Glomerular visceral epithelial cell (primary cell): ENCODE results near the gene BRINP1.

ENCODE experiments used
- DNase-seq: peaks from one replicate; pipeline ENCODE4 v3.0.0-alpha.2; 2016; ENCODE audit errors: extremely low spot score

The BRINP1 gene

DNA sequence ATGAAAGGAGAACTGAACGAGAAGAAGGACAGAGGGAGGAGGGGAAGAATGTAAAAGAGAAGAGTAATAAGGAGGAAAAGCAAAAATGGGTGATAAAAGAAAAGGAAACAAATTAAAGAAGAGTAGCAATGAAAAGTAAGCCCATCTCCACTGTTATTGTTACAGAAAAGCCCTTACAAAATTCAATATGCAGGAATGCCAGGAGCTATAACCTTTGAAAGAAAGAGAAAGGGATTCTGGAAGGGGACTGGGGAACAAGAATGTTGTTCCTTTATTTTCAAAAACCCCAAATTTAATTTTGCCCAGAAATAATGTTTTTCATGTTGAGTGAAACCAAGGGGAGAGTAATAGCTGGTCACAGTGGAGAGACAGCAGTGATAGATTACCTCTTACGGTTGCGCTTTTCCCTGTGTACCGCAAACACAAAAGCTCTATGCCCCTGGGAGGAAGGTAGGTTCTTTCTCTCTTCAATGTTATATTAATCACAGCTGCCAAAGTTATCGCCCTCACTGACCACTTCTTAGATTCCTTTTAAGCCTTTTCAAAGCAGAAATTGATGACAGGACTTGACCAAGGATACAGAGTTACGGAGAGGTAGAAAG lies 86.7 kb downstream of the BRINP1 start:
- DNase-seq, result no peak

GRCh38 chr9:119280740-119281485 lies 88.3 kb downstream of the BRINP1 start:
- no peak for DNase-seq

DNA sequence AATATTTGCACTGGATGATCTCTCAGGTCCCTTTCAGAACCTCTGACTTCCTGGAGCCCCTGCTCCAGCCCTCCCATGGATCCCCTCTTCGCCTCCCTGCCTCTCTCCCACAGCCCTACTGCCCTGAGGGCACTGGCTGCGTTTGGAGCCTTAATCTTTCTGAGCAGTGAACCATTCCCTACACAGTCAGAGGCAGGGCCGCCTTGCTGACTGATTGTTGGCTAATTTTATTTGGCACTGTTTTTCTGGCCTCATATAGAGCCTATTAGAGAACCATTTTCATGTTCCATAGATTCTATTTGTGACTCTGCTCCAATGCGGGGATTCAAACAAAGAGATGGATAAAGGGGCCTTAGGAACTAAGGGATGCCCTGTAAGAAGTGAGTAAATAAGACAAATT lies 91.1 kb downstream of the BRINP1 start:
- DNase-seq, result no peak

DNA sequence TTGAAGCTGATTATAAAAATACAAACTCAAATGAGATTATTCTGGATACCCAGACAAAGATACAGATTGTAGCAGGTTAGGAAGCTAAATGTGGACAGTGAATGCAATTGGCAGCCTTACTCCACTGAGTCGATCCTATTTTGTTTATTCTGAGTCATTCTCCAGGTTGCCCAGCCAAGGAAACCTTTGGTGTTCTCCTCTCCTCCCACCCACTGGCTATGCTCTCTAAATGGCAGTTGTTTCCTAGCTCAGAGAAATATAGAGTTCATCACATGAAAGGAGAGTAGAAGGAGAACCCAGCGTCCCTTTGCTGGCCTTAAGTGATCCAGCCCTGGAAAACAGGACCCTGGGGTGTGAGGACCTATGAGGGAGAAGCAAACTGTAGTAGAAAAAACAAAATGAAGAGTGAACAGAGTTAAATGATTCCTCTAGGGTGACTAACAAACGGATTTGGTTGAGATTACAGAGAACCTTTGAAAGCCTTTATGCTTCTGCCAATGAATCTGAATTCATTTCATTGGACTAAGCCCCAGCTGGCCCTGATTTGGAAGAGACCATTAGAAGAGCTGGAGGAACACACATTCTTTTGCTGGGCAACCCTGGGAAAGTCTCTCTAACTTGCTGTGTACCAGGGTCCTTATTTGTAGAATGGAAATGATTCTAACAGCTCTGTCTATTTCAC lies 95.1 kb downstream of the BRINP1 start:
- peak; percentile 15 for DNase-seq

- no peak for DNase-seq
These were observed 95.8 kb downstream of the BRINP1 start for GRCh38 chr9:119273325-119273904.

DNA sequence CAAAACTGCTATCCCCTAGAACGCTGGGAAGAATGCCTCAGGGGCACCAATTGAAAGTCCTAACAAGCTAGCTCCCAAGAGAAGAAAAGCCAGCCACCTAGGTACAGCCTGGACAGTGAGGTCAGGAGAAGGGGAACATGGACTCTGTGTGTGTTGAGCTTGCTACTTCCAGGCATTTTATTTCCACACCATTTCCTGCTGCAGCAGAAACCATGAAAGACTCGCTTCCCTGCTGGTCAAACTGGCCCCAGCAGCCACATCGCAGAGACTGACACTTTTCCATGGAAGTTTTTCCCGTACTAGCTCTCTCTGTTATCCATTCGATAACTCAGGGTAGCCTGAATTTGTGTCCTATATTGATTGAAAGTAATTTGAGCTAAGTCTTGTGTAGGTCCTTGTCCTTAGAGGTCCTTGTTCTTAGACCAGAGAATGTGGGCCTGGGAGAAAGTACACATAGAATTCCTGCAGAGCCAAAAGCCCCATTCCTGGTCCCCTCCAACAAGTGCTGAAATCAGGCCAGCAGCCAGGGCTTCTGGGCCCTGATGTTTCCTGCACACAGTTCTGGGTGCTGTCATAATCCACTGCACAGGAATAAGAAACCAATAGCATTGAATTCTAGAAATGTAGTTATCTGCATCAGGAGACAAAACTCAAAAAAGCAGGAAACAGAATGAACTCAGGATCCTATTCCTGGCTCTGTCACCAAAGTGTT lies 96.6 kb downstream of the BRINP1 start:
- no peak for DNase-seq

DNA sequence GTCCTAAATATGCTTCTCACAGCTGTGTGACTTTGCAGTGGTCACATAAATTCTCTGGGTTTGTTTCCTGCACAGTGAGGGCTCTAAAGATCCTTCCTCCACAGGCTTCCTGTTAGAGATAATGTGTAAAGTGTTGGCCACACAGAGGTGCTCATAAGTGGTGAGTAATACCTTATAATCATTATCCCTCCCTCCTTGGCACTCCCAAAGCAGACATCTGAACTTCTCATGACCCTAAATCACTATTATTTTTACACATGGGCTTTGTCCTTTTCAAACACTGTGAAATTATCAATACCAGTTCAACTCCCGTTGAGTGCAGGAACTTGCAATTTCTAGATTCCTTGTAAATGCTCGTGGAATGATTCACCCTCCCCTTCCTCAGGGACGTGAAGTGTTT lies 100.2 kb downstream of the BRINP1 start:
- peak; percentile 47 for DNase-seq

GRCh38 chr9:119264165-119264564 lies 105.1 kb downstream of the BRINP1 start:
- DNase-seq, result no peak

GRCh38 chr9:119257592-119257991 lies 111.6 kb downstream of the BRINP1 start:
- DNase-seq, result no peak

DNA sequence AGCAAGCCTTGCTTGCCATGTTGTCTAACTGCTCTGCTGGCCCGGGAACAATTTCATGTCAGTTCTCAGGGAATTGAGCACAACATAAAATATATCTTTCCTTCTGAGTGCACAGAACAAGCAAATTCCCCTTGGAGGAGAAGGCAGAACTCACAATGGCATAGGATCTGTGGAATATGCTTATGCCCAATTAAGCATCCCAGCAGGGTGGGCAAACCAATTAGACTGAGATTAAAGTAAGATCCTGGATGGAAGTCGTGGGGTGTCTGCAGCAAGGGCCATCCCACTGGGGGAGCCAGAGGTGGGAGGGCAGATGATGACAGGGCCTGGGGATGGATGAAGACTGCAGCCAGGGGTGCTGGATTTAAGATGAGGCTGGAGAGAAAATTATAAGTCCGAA lies 114.1 kb downstream of the BRINP1 start:
- no peak for DNase-seq

GRCh38 chr9:119252671-119253299 lies 116.5 kb downstream of the BRINP1 start:
- DNase-seq, result no peak

DNA sequence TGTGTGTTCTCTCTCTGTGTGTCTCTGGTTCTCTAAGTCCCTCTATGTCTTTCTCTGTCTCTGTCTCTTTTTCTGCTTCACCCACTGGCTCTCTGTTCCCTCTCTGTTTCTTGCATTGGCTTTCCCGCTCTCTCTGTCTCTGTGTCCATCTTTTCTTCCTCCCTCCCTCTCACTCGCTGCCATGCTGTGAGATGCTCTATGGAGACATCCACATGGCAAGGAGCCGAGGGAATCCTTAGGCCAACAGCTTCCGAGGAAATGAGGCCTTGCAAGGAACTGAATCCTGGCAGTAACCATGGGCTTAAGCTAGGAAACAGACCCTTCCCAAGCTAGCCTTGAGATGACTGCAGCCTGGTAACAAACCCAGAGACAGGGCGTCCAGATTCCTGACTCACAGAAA lies 117.3 kb downstream of the BRINP1 start:
- no peak for DNase-seq

DNA sequence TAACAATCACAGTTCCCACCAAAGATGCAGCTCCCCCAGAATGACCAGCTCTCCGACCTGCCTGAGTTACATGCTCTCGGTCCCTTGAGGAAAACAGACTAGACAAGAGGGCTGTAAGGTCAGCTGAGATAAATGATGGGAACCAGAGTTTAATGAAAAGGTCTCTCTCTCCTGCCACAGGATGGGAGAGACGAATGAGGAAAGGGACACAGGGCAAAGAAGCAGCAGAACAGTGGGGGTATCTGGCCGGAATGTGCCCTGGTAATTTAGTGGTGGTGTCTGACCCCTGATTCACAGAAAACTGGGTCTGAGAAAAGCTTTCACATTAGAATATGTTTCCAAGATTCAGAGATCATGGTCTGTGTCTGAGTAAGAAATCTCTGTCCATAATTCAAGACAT lies 118.5 kb downstream of the BRINP1 start:
- DNase-seq, result no peak

GRCh38 chr9:119240546-119240945 lies 128.7 kb downstream of the BRINP1 start:
- DNase-seq, result no peak

DNA sequence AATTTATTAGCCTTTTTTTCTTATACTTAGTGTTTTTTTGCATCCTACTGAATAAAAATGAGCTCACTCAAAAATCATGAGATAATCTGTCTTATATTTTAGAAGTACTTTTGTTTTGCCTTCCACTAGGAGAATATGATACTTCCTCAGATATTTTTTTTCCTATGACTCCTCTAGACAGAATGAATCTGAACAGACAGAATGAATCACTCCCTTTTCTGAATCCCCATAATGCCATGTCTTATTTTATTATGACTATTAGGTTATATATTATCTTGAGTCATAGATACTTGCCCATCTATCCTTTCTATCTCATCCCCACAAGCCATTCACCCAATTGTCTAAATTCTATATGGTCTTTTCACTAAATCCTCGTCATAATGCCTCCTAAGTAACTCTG lies 134.6 kb downstream of the BRINP1 start:
- DNase-seq, result peak; percentile 18

- DNase-seq, result no peak
These were observed 141.8 kb downstream of the BRINP1 start for GRCh38 chr9:119227422-119227821.

- peak; percentile 36 for DNase-seq
These were observed 144.8 kb downstream of the BRINP1 start for GRCh38 chr9:119224431-119224830.

DNA sequence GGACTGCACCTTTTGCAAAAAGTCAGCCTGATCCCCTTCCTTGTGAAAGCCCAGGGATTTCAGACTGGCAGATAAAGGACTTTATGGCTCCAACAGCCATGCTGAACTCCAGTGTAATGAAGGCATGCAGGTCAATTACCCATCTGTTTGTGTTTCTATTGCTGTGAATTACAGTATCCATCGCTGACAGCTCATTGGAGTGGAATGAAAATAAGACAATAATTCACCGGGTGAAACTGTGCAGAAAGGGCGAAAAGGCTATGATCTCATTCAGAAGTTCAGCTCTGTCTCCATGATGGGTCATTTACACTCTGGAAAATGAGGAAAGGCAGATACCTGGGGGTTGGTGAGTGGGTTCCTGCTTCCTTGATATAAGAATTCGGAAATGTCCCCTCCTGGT lies 148.0 kb downstream of the BRINP1 start:
- peak; percentile 58 for DNase-seq

DNA sequence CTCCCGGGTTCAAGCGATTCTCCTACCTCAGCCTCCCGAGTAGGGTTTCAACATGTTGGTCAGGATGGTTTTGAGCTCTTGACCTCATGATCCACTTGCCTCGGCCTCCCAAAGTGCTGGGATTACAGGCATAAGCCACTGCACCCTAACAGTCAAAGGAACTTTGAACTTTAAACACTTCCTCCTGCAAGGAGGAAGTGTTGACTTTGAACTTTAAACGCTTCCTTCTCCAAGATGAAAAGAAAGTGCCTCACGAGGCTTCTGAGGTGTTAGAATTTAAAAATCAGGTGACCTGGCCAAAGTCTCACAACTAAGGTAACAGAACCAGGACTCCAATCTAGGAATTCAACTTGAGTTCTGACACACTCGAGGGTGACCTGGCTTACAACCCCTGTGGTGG lies 150.9 kb downstream of the BRINP1 start:
- no peak for DNase-seq

DNA sequence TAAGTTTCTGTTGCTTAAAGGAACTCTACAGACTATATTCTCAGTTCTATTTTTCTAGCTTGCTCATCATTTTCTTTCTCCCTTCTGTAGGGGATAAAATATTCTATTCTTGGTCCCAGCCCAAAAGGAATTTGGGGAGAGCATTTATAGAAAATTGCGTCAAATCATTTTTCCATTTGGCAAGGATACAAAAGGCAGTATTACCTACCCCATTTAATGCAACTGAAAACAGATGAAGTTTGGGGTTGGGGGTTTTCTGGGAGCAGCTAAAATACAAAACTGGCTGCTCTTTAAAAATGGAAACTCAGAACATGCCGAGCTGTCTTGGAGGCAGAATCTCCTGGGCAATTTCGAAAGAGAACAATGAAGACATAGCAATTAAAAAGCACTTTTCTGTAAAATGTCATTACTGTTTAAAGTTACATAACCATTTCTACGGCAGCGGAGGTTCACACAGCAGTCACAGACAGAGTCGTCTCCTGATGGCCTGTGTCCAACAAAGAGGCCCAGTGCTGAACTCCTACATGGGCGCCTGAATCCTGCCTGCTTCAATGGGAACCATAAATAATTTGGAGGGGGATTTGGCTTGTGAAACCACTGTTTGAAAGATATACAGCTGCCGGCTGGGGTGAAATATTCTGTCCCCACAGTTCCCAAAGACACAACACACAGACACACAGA lies 152.4 kb downstream of the BRINP1 start:
- no peak for DNase-seq

GRCh38 chr9:119215651-119216050 lies 153.6 kb downstream of the BRINP1 start:
- no peak for DNase-seq
